ENCODE results near the gene SRP54.
"Not testable (repeated sequence)": the region's sequence is repeated elsewhere in the genome, so short reads cannot be mapped to it uniquely, and the experiment has no call there.

The SRP54 gene

GRCh38 chr14:34985740-34986139, 2.9 kb downstream of the SRP54 start:
- no peak for DNase-seq

DNA sequence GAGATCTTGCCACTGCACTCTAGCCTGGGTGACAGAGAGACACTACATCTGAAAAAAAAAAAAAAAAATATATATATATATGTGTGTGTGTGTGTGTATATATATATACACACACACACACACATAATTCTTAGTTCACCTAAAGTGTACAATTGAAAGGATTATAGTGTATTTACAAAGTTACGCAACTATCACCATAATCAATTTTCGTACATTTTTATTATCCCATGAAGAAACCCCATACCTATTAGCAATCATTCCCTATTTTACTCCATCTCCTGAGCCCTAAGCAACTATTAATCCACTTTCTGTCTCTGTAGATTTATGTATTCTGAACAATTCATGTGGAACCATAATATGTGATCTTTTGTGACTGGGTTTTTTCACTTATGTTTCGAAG, 4.4 kb downstream of the SRP54 start:
- no peak for DNase-seq

DNA sequence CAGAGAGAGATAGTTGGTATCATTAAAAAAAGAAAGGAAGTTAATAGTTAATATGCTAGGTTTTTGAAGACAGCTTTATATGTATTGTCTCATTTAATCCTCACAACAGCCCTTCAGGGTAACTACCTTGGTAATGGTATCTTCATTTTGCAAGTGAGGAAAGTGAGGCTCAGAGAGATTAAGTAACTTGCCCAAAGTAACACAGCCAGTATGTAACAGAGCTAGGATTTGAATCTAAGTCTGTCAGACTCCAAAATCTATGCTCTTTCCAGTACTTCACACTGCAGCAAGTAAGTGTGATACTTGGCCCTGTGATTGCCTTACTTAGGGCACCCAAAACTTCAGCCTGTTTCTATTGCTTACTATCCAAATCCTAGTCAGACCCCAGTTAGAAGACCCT, 7.0 kb downstream of the SRP54 start:
- DNase-seq = no peak

- no peak for DNase-seq
Measured at GRCh38 chr14:34993426-34993825, 10.6 kb downstream of the SRP54 start.

GRCh38 chr14:34994668-34995067, 11.9 kb downstream of the SRP54 start:
- DNase-seq = no peak

DNA sequence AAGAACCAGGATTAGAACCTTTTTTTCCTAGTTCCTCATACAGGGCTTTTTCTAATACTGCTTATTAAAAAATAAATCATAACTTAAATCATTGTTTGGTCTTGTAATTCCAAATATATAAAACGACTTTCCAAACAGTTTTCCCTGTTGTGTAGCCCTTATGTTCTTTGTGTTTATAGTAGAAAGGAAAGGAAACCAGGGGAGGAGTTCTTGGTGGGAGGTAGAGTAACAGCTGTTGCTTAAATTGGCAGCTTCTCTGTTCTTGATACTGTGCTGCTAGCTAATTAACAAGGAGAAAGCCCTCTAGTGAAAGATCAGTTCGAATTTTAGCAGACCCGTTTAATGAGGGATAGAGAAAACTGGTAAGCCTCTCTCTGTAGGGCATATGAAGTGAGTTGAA, 15.0 kb downstream of the SRP54 start:
- no peak for DNase-seq

GRCh38 chr14:34999500-34999899, 16.7 kb downstream of the SRP54 start:
- no peak for DNase-seq

GRCh38 chr14:35001621-35002020, 18.8 kb downstream of the SRP54 start:
- no peak for DNase-seq

DNA sequence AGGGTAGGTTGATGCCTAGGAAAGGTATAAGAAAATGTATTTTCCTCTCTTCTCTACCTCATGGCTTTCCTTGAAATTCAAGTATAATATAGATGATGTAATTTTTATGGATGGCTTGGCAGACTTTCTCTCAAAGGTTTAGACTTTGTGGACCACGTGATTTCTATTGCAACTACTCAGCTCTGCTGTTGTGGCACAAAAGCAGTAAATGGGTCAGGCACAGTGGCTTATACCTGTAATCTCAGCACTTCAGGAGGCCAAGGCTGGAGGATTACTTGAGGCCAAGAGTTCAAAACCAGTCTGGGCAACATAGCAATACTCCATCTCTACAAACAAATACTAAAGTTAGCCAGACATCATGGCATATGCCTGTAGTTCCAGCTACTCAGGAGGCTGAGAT, 22.0 kb downstream of the SRP54 start:
- no peak for DNase-seq

GRCh38 chr14:35016568-35016967, 33.8 kb downstream of the SRP54 start:
- no peak for DNase-seq

DNA sequence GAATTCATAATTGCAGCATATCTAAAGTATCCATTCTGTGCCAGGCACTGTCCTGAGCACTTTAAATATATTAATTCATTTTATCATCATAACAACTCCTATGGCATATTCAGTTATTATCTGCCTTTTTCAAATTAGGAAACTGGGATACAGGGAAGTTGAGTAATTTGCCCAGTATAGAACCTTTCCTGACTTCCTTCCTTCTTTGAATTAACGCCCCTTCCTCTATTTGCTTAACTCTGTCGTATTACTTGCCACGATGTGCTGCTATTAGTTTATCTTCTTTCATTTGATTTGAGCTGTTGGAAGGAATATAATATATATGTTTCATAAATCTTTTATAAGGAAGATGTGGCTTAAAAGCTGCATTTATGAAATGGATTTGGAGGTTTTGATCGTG, 37.9 kb downstream of the SRP54 start:
- no peak for DNase-seq

DNA sequence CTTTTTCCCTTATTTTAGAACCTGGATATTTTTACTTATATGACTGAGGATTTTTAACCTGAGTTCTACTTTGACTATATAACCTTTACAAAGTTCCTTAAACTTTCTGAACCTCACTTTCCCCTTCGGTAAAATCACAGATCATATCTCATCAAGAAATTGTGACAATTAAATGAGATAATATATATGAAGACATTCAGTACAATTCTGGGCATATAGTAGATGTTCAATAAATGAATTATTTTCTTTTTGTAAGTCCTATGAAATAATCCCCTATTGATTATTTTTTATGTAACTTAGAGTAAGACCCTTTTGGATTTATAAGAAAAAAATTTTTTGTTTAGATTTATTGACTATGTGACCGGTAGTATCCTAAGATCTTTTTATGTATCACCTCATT, 45.6 kb downstream of the SRP54 start:
- no peak for DNase-seq

DNA sequence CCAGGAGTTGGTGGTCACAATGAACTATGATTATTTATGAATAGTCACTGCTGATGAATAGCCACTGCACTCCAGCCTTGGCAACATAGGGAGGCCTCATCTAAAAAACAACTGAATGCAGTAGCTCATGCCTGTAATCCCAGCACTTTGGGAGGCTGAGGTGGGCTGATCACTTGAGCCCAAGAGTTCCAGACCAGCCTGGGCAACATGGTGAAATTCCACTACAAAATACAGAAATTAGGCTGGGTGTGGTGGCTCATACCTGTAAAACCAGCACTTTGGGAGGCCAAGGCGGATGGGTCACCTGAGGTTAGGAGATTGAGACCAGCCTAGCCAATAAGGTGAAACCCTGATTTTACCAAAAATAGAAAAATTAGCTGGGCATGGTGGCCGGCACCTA, 49.8 kb downstream of the SRP54 start:
- no peak for DNase-seq

- DNase-seq = no peak
Measured at GRCh38 chr14:35034440-35034833, 51.6 kb downstream of the SRP54 start.

DNA sequence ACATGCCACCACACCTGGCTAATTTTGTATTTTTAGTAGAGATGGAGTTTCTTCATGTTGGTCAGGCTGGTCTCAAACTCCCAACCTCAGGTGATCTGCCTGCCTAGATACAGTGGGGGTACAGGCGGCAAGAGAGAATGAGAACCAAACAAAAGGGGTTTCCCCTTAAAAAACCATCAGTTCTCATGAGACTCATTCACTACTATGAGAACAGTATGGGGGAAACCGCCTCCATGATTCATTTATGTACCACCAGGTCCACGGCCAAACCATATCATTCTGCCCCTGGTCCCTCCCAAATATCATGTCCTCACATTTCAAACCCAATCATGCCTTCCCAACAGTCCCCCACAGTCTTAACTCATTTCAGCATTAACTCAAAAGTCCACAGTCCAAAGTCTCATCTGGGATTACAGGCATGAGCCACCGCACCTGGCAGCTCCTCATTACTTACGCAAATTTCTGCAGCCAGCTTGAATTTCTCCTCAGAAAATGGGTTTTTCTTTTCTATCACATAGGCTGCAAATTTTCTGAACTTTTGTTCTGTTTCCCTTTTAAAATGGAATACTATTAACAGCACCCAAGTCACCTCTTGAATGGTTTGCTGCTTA, 52.3 kb downstream of the SRP54 start:
- not testable (repeated sequence) for DNase-seq

GRCh38 chr14:35038312-35038711, 55.5 kb downstream of the SRP54 start:
- not testable (repeated sequence) for DNase-seq

DNA sequence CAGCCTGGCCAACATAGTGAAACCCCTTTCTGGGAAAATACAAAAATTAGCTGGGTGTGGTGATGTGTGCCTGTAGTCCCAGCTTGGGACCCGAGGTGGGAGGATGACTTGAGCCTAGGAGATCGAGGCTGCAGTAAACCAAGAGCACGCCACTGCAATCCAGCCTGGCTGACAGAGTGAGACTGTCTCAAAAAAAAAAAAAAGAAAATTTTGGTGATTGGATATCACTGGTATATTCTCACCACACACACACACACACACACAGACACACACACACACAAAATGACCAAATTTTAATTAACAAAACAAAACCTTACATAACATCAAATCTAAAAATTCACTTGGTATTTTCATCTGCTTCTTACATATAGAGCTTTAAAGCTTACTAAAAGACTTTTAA, 59.8 kb downstream of the SRP54 start:
- no peak for DNase-seq

GRCh38 chr14:35043046-35043445, 60.3 kb downstream of the SRP54 start:
- DNase-seq = no peak

DNA sequence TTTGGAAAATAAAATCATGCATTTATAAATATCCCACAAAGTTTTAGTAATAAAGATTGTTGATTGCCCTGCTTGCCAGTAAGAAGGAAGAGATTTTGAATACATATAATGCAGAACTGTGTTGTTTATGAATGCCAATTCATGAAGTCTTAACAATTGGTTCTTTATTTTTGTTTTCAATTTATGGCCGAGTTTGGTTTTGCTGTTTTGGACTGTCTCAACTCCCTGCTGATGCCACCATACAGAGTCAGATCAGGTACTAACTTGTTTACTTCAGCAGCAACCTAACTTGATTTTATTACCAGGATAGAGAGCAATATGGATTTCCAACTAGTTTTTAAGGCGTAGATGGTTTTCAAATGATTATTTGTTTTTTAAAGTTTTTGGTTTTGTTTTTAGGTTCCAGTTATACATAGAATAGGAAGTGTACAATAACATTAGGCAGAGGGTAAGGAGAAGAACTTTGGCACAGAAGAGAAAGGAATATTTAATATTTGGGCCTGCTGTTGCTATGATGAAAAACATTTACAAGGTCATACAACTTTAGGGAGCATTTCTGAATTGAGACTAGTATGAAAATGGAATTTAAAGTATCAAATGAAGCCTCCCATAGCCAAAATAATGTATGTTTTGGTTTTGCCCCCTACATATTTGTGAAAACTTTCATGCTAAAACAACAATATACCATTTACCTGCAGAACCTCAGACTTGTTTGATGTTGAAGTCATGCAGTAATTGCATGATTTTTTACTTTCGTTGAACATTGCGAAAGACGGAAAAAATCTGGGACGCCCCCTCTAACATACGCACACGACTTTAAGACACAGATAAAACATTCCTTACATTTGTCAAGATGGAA, 62.4 kb downstream of the SRP54 start:
- DNase-seq = no peak

GRCh38 chr14:35045798-35046047, 62.9 kb downstream of the SRP54 start:
- no peak for DNase-seq

- DNase-seq = peak; percentile 99
Measured at GRCh38 chr14:35046048-35046750, 63.4 kb downstream of the SRP54 start, which contains the start of gene FAM177A1. Gene FAM177A1, plus strand, starts transcription at chr14:35046272. Its CDS starts 192 bp downstream, at chr14:35046464.

GRCh38 chr14:35046751-35047536, 64.2 kb downstream of the SRP54 start:
- no peak for DNase-seq

DNA sequence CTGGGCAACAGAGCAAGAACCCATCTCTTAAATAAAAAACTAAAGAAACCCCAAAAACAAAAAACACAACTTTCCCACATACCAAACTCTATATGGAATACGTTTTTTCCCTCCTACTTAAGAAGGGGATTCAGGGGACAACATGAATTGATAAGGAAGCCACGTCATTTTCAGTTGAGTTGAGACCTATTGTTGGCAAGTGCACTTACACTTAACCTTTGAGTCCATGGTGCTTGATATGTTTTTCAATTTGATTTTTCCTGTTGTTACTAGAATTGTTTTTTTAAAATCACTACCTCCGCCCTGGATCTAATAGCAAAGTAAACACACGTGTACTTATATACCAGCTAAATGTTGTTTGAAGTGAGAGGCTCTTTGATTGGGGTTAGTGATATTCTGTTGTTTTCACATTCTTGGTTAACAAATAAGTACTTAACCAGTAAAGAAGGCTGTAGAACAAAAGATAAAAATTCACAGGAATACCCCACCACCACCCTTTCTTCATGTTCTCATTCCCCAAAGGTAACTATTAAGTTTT, 65.3 kb downstream of the SRP54 start:
- no peak for DNase-seq
